ENCODE measurements around the gene SENP3. TPM values are rescaled to one million over a fixed set of nuclear protein-coding genes. Genes with fewer than 3 reads are reported as not detected.

Gene SENP3
- total and polyA plus RNA-seq, 2 experiments from 2014 or later: 35.4 to 61.1 TPM

DNA sequence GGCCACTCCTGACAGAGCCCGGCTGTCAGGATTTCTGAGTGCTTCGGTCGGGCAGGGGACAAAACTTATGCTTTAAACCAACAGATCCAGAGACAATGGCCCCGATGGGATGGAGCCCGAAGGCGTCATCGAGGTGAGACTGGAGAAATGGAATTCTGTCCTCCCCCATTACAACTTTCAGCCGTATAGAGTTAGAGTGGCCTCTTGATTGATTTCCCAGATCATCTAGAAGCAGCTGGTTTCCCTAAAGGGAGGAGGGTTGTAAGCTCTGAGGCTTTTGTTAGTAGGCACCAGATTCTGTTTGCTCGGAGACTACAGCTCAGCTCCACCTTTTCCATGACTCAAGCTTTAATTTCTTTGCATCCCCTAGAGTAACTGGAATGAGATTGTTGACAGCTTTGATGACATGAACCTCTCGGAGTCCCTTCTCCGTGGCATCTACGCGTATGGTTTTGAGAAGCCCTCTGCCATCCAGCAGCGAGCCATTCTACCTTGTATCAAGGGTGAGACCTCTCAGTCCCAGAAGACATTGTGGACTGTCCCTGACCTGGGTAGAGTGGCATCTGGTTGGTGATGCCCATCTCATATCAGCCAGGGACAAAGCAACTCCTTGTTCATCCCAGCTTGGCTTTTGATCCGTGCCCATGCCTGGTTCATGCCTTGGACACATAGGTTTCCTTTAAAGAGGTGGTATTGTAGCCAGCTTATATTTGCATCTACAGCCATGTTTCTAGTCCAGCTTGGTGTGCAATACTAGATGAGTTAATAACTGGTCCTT is 12.6 kb downstream of the SENP3 start:
- Histone ChIP-seq H3K4me1 (ENCODE audit: insufficient read depth) (peaks cover 32% of the 10 kb centered on the region), H3K36me3 (replicated peaks; ENCODE audit: insufficient read depth, low read depth) (peaks cover 3% of the 10 kb centered on the region), H3K9me2 (replicated peaks; ENCODE audit: insufficient read depth) (no peaks in the 10 kb centered on the region), H3K9me3 (ENCODE audit: low read depth) (no peaks in the 10 kb centered on the region), H2AFZ (no peak overlapping the region), H3K27ac (peak overlapping the region; percentile 91), H3K79me2 (peaks cover 56% of the 10 kb centered on the region), H3K4me3 (peak overlapping the region; percentile 68), H3K4me2 (peak overlapping the region; percentile 93), H3K27me3 (no peaks in the 10 kb centered on the region), H4K20me1 (ENCODE audit: insufficient read depth, poor library complexity, severe bottlenecking) (peaks cover 49% of the 10 kb centered on the region)
- no peak for TF ChIP-seq EZH2phosphoT487 (IDR thresholded peaks at IDR 0.05; ENCODE audit: low read depth, severe bottlenecking, unreplicated experiment)
- TF ChIP-seq, protein P1, sequence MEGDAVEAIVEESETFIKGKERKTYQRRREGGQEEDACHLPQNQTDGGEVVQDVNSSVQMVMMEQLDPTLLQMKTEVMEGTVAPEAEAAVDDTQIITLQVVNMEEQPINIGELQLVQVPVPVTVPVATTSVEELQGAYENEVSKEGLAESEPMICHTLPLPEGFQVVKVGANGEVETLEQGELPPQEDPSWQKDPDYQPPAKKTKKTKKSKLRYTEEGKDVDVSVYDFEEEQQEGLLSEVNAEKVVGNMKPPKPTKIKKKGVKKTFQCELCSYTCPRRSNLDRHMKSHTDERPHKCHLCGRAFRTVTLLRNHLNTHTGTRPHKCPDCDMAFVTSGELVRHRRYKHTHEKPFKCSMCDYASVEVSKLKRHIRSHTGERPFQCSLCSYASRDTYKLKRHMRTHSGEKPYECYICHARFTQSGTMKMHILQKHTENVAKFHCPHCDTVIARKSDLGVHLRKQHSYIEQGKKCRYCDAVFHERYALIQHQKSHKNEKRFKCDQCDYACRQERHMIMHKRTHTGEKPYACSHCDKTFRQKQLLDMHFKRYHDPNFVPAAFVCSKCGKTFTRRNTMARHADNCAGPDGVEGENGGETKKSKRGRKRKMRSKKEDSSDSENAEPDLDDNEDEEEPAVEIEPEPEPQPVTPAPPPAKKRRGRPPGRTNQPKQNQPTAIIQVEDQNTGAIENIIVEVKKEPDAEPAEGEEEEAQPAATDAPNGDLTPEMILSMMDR (IDR thresholded peaks at IDR 0.05; ENCODE audit: poor library complexity): no peak
- TF ChIP-seq EZH2 (IDR thresholded peaks at IDR 0.05; ENCODE audit: borderline replicate concordance): no peak
- 23% methylated on average over 15 of the region's 15 CpGs for WGBS (ENCODE audit: low lambda C conversion rate, missing lambda C conversion rate)
- peak; percentile 17 for DNase-seq (ENCODE audit: low spot score)

DNA sequence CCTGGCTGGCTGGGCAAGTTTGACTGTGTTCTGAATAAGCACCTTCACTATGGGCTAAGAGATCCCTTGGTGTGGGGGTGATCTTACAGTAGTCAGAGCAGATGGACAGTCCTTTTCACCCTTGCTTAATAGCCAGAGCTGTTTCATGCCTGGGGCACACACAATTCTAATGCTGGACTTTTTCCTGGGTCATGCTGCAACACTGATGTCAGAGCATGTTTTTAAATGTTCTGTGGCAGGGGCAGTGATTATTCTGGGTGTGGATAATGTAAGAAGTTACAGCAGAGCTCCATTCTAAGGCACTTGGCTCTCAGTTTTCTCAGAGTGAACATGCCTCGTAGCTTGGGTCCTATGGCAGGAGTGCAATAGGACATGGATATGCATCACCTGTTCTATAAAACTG is 13.8 kb downstream of the SENP3 start:
- DNase-seq (ENCODE audit: low spot score): no peak
- Histone ChIP-seq H3K4me2 (peak overlapping the region; percentile 93), H3K36me3 (replicated peaks; ENCODE audit: insufficient read depth, low read depth) (peaks cover 3% of the 10 kb centered on the region), H2AFZ (no peak overlapping the region), H3K9me2 (replicated peaks; ENCODE audit: insufficient read depth) (no peaks in the 10 kb centered on the region), H3K27me3 (no peaks in the 10 kb centered on the region), H3K4me3 (no peak overlapping the region), H3K79me2 (peaks cover 61% of the 10 kb centered on the region), H3K9me3 (ENCODE audit: low read depth) (no peaks in the 10 kb centered on the region), H3K27ac (peak overlapping the region; percentile 91), H4K20me1 (ENCODE audit: insufficient read depth, poor library complexity, severe bottlenecking) (peaks cover 49% of the 10 kb centered on the region), H3K4me1 (ENCODE audit: insufficient read depth) (peaks cover 42% of the 10 kb centered on the region)
- 83% methylated on average over 1 of the region's 1 CpG for WGBS (ENCODE audit: low lambda C conversion rate, missing lambda C conversion rate)
- no peak for TF ChIP-seq EZH2 (IDR thresholded peaks at IDR 0.05; ENCODE audit: borderline replicate concordance)
- TF ChIP-seq EZH2phosphoT487 (IDR thresholded peaks at IDR 0.05; ENCODE audit: low read depth, severe bottlenecking, unreplicated experiment): no peak
- TF ChIP-seq, protein P1 (IDR thresholded peaks at IDR 0.05; ENCODE audit: poor library complexity): no peak

DNA sequence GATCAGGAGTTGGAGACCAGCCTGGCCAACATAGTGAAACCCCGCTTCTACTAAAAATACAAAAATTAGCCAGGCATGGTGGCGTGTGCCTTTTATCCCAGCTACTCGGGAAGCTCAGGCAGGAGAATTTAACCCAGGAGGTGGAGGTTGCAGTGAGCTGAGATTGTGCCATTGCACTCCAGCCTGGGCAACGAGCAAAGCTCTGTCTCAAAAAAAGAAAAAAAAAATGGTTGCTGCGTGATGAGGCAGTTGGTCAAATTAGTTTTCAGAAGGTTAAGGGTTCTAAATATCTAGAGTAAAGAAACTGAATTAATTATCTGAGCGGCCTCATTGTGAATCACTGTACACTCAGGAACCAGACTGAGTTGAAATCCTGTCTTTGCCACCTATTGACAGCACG is 14.2 kb downstream of the SENP3 start:
- no peak for DNase-seq (ENCODE audit: low spot score)
- WGBS (ENCODE audit: low lambda C conversion rate, missing lambda C conversion rate): 91% methylated on average over 7 of the region's 7 CpGs
- peak overlapping the region; percentile 93 for H3K4me2 ChIP-seq
- H3K9me2 ChIP-seq (replicated peaks; ENCODE audit: insufficient read depth): no peaks in the 10 kb centered on the region
- no peaks in the 10 kb centered on the region for H3K27me3 ChIP-seq
- H3K4me3 ChIP-seq: no peak overlapping the region
- H4K20me1 ChIP-seq (ENCODE audit: insufficient read depth, poor library complexity, severe bottlenecking): peaks cover 49% of the 10 kb centered on the region
- TF ChIP-seq EZH2 (IDR thresholded peaks at IDR 0.05; ENCODE audit: borderline replicate concordance): no peak
- TF ChIP-seq, protein P1 (IDR thresholded peaks at IDR 0.05; ENCODE audit: poor library complexity): no peak
- TF ChIP-seq EZH2phosphoT487 (IDR thresholded peaks at IDR 0.05; ENCODE audit: low read depth, severe bottlenecking, unreplicated experiment): no peak
- H3K36me3 ChIP-seq (replicated peaks; ENCODE audit: insufficient read depth, low read depth): peaks cover 3% of the 10 kb centered on the region
- no peaks in the 10 kb centered on the region for H3K9me3 ChIP-seq (ENCODE audit: low read depth)
- H3K4me1 ChIP-seq (ENCODE audit: insufficient read depth): peaks cover 42% of the 10 kb centered on the region
- peak overlapping the region; percentile 91 for H3K27ac ChIP-seq
- peaks cover 61% of the 10 kb centered on the region for H3K79me2 ChIP-seq
- no peak overlapping the region for H2AFZ ChIP-seq
